ENCODE data around the gene IPCEF1.
A peak's percentile ranks its signal among the peaks of the same experiment; 100 is the strongest.

IPCEF1 gene

GRCh38 chr6:154356690-154357089, at the start of gene IPCEF1:
Gene IPCEF1 (minus strand): TSS chr6:154356803. CDS start chr6:154265947, 90,856 bp downstream.
- no peak for DNase-seq (ENCODE audit: low read depth)
- no peak within 1 kb of the TSS for H3K4me3 ChIP-seq (ENCODE audit: control insufficient read depth, low read depth, low read length)
- no peak for TF ChIP-seq CTCF (IDR thresholded peaks at IDR 0.05; ENCODE audit: control insufficient read depth, insufficient read depth, low read depth, low read length, missing control alignments)

- TF ChIP-seq CTCF (IDR thresholded peaks at IDR 0.05; ENCODE audit: control insufficient read depth, insufficient read depth, low read depth, low read length, missing control alignments) = no peak
- no peak for DNase-seq (ENCODE audit: low read depth)
- H3K4me3 ChIP-seq (ENCODE audit: control insufficient read depth, low read depth, low read length) = no peak overlapping the region
Observed at GRCh38 chr6:154406301-154406700, 49.7 kb upstream of the IPCEF1 start.

- peak overlapping the region; percentile 22 for H3K4me3 ChIP-seq (ENCODE audit: control insufficient read depth, low read depth, low read length)
- TF ChIP-seq CTCF (IDR thresholded peaks at IDR 0.05; ENCODE audit: control insufficient read depth, insufficient read depth, low read depth, low read length, missing control alignments) = no peak
- peak; percentile 57 for DNase-seq (ENCODE audit: low read depth)
Observed at GRCh38 chr6:154404791-154405400, 48.3 kb upstream of the IPCEF1 start.

GRCh38 chr6:154403788-154404187, 47.2 kb upstream of the IPCEF1 start:
- no peak overlapping the region for H3K4me3 ChIP-seq (ENCODE audit: control insufficient read depth, low read depth, low read length)
- DNase-seq (ENCODE audit: low read depth) = peak; percentile 50
- no peak for TF ChIP-seq CTCF (IDR thresholded peaks at IDR 0.05; ENCODE audit: control insufficient read depth, insufficient read depth, low read depth, low read length, missing control alignments)

GRCh38 chr6:154402081-154402780, 45.6 kb upstream of the IPCEF1 start:
- H3K4me3 ChIP-seq (ENCODE audit: control insufficient read depth, low read depth, low read length) = no peak overlapping the region
- DNase-seq (ENCODE audit: low read depth) = no peak
- TF ChIP-seq CTCF (IDR thresholded peaks at IDR 0.05; ENCODE audit: control insufficient read depth, insufficient read depth, low read depth, low read length, missing control alignments) = no peak

- H3K4me3 ChIP-seq (ENCODE audit: control insufficient read depth, low read depth, low read length) = no peak overlapping the region
- no peak for TF ChIP-seq CTCF (IDR thresholded peaks at IDR 0.05; ENCODE audit: control insufficient read depth, insufficient read depth, low read depth, low read length, missing control alignments)
- DNase-seq (ENCODE audit: low read depth) = no peak
Observed at GRCh38 chr6:154399097-154399496, 42.5 kb upstream of the IPCEF1 start.

Measured in AG09309 (cell line).